HepG2 (cell line): ENCODE data around the gene EGFLAM. TPM values are rescaled to one million over a fixed set of nuclear protein-coding genes. Genes with fewer than 3 reads are reported as not detected.

ENCODE experiments used
- ATAC-seq: fragments of 200-7000 bp; cut with Tn5 transposase; 3 replicates; pipeline ENCODE4 v1.9.1; 2020; ENCODE audit warnings: mild to moderate bottlenecking, moderate library complexity
- BruUV-seq: library from RNA; stranded (reverse); fragments of 400-500 nt; replicated peaks from 2 replicates; lab custom pipeline; 2021; lab: Mats Ljungman, UMichigan
- CTCF ChIA-PET: fragments of 300-600 bp; formaldehyde crosslinking; extraction: SDS; loops from one replicate; lab custom pipeline; 2021; ENCODE audit warnings: low total read pairs, inconsistent platforms, low intra/inter-chr PET ratio; lab: Yijun Ruan, JAX
- POLR2A ChIA-PET: fragments of 350-600 bp; sonication (Branson Sonifier 250); formaldehyde crosslinking; loops from one replicate; lab custom pipeline; 2020; ENCODE audit warnings: antibody characterized with exemption, inconsistent platforms; lab: Yijun Ruan, JAX
- DNase-seq: peaks from one replicate; pipeline ENCODE4 v3.0.0-alpha.2; 2015; ENCODE audit warnings: low spot score
- FAIRE-seq: peaks from 3 replicates; lab custom pipeline; 2011; peaks lifted over from hg19 to GRCh38; lab: Jason Lieb, UNC
- H2AFZ ChIP-seq: one replicate; pipeline ENCODE4 v1.6.1; 2011; ENCODE audit warnings: low read length, inconsistent platforms
- H3K27ac ChIP-seq: fragments of 300-600 bp; 3 replicates; pipeline ENCODE4 v1.8.0; 2011; ENCODE audit warnings: mixed run types, mild to moderate bottlenecking, mixed read lengths, low read length, inconsistent platforms; ENCODE audit not compliant: insufficient read depth; ENCODE audit errors: extremely low read length
- H3K27me3 ChIP-seq, 2 experiments: fragments of 200-600 bp in 1 of 2; 2 replicates in 1 of 2; 3 replicates in 1 of 2; pipeline versions ENCODE4 v1.6.0 to v1.8.0; 2011; ENCODE audit warnings: low read length in 2 of 2, mild to moderate bottlenecking in 2 of 2, moderate library complexity in 2 of 2, inconsistent platforms in 1 of 2; ENCODE audit not compliant: insufficient read depth in 2 of 2, control insufficient read depth in 1 of 2
- H3K36me3 ChIP-seq, 2 experiments: fragments of 200-600 bp in 1 of 2; replicated peaks in 1 of 2; 2 replicates in 1 of 2; 3 replicates in 1 of 2; pipeline versions ENCODE4 v1.5.1 to v1.8.0; 2011; ENCODE audit warnings: low read length in 2 of 2, inconsistent platforms in 1 of 2; ENCODE audit not compliant: insufficient read depth in 2 of 2, control insufficient read depth in 1 of 2
- H3K4me1 ChIP-seq: 2 replicates; pipeline ENCODE4 v1.5.1; 2012; ENCODE audit warnings: low read length, inconsistent platforms; ENCODE audit not compliant: insufficient read depth
- H3K4me2 ChIP-seq: 2 replicates; pipeline ENCODE4 v1.6.0; 2011; ENCODE audit warnings: low read depth, low read length, inconsistent platforms
- H3K4me3 ChIP-seq, 3 experiments: fragments of 200-600 bp in 1 of 3; sonication (generic), shearing (Covaris generic) in 1 of 3; replicated peaks in 1 of 3; 2 replicates each; pipeline ENCODE4 v1.5.1; 2011 to 2016; ENCODE audit warnings: low read length in 3 of 3, inconsistent platforms in 2 of 3, low read depth in 2 of 3, mild to moderate bottlenecking in 2 of 3, control low read depth in 1 of 3, mixed read lengths in 1 of 3; ENCODE audit not compliant: insufficient read depth in 1 of 3
- H3K79me2 ChIP-seq: one replicate; pipeline ENCODE4 v1.6.1; 2011; ENCODE audit warnings: low read length, inconsistent platforms; ENCODE audit not compliant: insufficient read depth
- H3K9ac ChIP-seq: 2 replicates; pipeline ENCODE4 v1.6.0; 2011; ENCODE audit warnings: mild to moderate bottlenecking, low read depth, low read length, inconsistent platforms; ENCODE audit not compliant: insufficient read depth
- H3K9me3 ChIP-seq: 2 replicates; pipeline ENCODE4 v1.5.1; 2012; ENCODE audit warnings: mild to moderate bottlenecking, low read length
- H4K20me1 ChIP-seq: 2 replicates; pipeline ENCODE4 v1.6.0; 2011; ENCODE audit warnings: inconsistent platforms, mild to moderate bottlenecking, low read length, moderate library complexity; ENCODE audit not compliant: insufficient read depth
- CBX5 ChIP-seq: sonication (generic); formaldehyde crosslinking; IDR thresholded peaks from 2 replicates; pipeline ENCODE4 v1.4.0; 2020; ENCODE audit warnings: missing genetic modification reagents, borderline replicate concordance
- DMAP1 ChIP-seq: IDR thresholded peaks from 2 replicates; pipeline ENCODE4 v1.6.1; 2016
- ERF ChIP-seq: IDR thresholded peaks from 2 replicates; pipeline ENCODE4 v1.6.1; 2018; ENCODE audit warnings: missing biosample characterization, missing genetic modification reagents
- FOSL1 ChIP-seq: sonication (generic); formaldehyde crosslinking; IDR thresholded peaks from 2 replicates; pipeline ENCODE4 v1.9.0; 2021; ENCODE audit warnings: missing genetic modification reagents, borderline replicate concordance
- HMG20A ChIP-seq: IDR thresholded peaks from 2 replicates; pipeline ENCODE4 v1.6.1; 2016; ENCODE audit warnings: borderline replicate concordance
- MATR3 ChIP-seq: sonication (generic); formaldehyde crosslinking; IDR thresholded peaks from 2 replicates; pipeline ENCODE4 v1.4.0; 2020; ENCODE audit warnings: missing genetic modification reagents
- NFATC3 ChIP-seq: sonication (generic); formaldehyde crosslinking; IDR thresholded peaks from 2 replicates; pipeline ENCODE4 v1.5.1; 2020; ENCODE audit warnings: mild to moderate bottlenecking, missing genetic modification reagents
- RAD21 ChIP-seq: fragments of 450-650 bp; formaldehyde crosslinking; IDR thresholded peaks from 2 replicates; pipeline ENCODE4 v1.5.0; 2020; ENCODE audit warnings: mild to moderate bottlenecking
- SUZ12 ChIP-seq: fragments of 150-350 bp; IDR thresholded peaks from 2 replicates; pipeline ENCODE4 v1.6.1; 2014; ENCODE audit warnings: low read depth, low read length
- YEATS2 ChIP-seq: sonication (generic); formaldehyde crosslinking; IDR thresholded peaks from 2 replicates; pipeline ENCODE4 v1.4.0; 2020; ENCODE audit warnings: missing genetic modification reagents, borderline replicate concordance
- ZFP41 ChIP-seq: sonication (generic); formaldehyde crosslinking; IDR thresholded peaks from 2 replicates; pipeline ENCODE4 v1.4.0; 2020; ENCODE audit warnings: mild to moderate bottlenecking, missing genetic modification reagents, borderline replicate concordance
- ZNF225 ChIP-seq: sonication (generic); formaldehyde crosslinking; IDR thresholded peaks from 2 replicates; pipeline ENCODE4 v1.4.0; 2020; ENCODE audit warnings: mild to moderate bottlenecking, missing genetic modification reagents
- ZNF30 ChIP-seq: sonication (generic); formaldehyde crosslinking; IDR thresholded peaks from 2 replicates; pipeline ENCODE4 v1.5.0; 2020; ENCODE audit warnings: mild to moderate bottlenecking, missing genetic modification reagents
- ZNF451 ChIP-seq: sonication (generic); formaldehyde crosslinking; IDR thresholded peaks from 2 replicates; pipeline ENCODE4 v1.5.0; 2020; ENCODE audit warnings: mild to moderate bottlenecking, missing genetic modification reagents
- ZNF510 ChIP-seq: sonication (generic); formaldehyde crosslinking; IDR thresholded peaks from 2 replicates; pipeline ENCODE4 v1.4.0; 2020; ENCODE audit warnings: low read depth, mild to moderate bottlenecking, missing genetic modification reagents
- ZNF776 ChIP-seq: sonication (generic); formaldehyde crosslinking; IDR thresholded peaks from 2 replicates; pipeline ENCODE4 v1.4.0; 2020; ENCODE audit warnings: mild to moderate bottlenecking, missing genetic modification reagents
- WGBS: methylation state at CpG from one replicate; pipeline ENCODE4 v1.1.6; 2017; ENCODE audit warnings: low lambda C conversion rate; 5-methylcytosine and 5-hydroxymethylcytosine counted together
- in situ Hi-C: cut with HindIII; loops from 2 replicates; pipeline ENCODE4 v1.10.0; 2017; ENCODE audit warnings: low pct_unique_long_range_greater_than_20kb; ENCODE audit not compliant: extremely low pct_ligation_motif_present
- intact Hi-C: fragments of 100-400 bp; cut with micrococcal nuclease; formaldehyde crosslinking; loops from one replicate; pipeline ENCODE4 v1.10.0; 2022; ENCODE audit not compliant: unreplicated experiment
- polyA plus RNA-seq, 8 experiments: library from polyadenylated mRNA; depleted of rRNA in 3 of 8; stranded (reverse) in 7 of 8; unstranded in 1 of 8; fragments of >200 nt; fragmentation: Illumina TruSeq in 4 of 8; extraction: Trizol in 4 of 8; gene quantifications; 2 replicates each; pipeline versions ENCODE4 v1.2.1 to v1.2.3, GENCODE V29; 2011 to 2016; ENCODE audit warnings: low read depth in 4 of 8, missing spikeins in 1 of 8, mixed read lengths in 1 of 8; ENCODE audit not compliant: insufficient read depth in 1 of 8
- total RNA-seq, 5 experiments: library from RNA; depleted of rRNA; stranded (reverse); fragments of >200 nt; fragmentation: Illumina TruSeq; extraction: Trizol; gene quantifications; 2 replicates each; pipeline ENCODE4 v1.2.3, GENCODE V29; 2016; ENCODE audit warnings: low read depth in 1 of 5
- TF ChIP-seq, protein P1 (sequence below): sonication (generic); formaldehyde crosslinking; IDR thresholded peaks from 2 replicates; pipeline ENCODE4 v1.8.0; 2022; ENCODE audit warnings: mild to moderate bottlenecking, missing genetic modification reagents, borderline replicate concordance
- TF ChIP-seq, protein P2 (sequence below): sonication (generic); formaldehyde crosslinking; conservative IDR thresholded peaks from 2 replicates; pipeline ENCODE4 v1.8.1; 2023; ENCODE audit warnings: missing genetic modification reagents
- TF ChIP-seq, protein P3 (sequence below): sonication (generic); formaldehyde crosslinking; IDR thresholded peaks from 2 replicates; pipeline ENCODE4 v1.5.0; 2020; ENCODE audit warnings: mild to moderate bottlenecking, low read depth, missing genetic modification reagents, borderline replicate concordance
- TF ChIP-seq, protein P4 (sequence below): sonication (generic); formaldehyde crosslinking; IDR thresholded peaks from 2 replicates; pipeline ENCODE4 v1.8.1; 2022; ENCODE audit warnings: low read depth, mild to moderate bottlenecking, missing genetic modification reagents

Gene EGFLAM
- total and polyA plus RNA-seq, 2 of the 13 experiments (the other 11 are each of a cell fraction or from before 2014, with no cell fraction given) = not detected

DNA sequence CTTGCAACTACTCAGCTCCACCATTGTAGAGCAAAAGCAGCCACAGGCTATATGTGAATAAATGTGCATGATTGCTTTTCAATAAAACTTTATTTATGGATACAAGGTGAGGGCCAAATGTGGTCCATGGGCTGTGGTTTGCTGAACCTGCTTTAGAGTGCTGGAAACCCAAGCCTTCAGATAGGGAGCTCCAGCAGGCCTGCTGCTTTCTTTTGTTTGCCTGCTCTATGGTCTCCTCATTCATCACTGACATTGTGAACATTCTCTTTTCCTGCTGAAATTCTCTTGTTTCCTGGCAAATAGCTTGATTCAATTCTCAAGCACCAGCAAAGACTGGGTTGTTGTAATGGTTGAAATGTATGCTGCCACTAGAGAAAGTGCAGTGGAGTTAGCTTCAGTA is 26.0 kb downstream of the EGFLAM start (continued):
- TF ChIP-seq ERF (CRISPR knock-in tag) (no peak), ZNF451 (CRISPR knock-in tag) (no peak), ZFP41 (CRISPR knock-in tag) (no peak), HMG20A (CRISPR knock-in tag) (no peak)
- TF ChIP-seq, all 625 proteins: peak for 0

DNA sequence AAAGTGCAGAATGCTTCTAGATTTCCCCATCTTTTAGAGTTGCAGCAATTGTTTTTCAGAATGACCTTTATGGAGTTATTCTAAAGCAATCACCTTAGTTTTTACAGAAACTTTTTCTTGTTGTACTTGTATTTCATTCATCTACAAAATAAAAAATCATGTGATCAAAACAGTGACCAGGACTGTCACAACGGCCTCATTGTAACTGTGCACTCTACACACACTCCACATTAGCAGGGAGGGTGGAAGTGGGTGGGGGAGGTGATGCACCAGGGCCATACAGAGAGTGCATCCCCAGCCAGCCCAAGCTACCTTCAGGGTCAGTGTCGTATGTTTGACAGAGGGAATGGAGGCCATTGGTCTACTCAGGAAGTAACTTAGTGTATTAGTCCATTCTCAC is 26.9 kb downstream of the EGFLAM start:
- ATAC-seq (no peak), FAIRE-seq (no peak), DNase-seq (no peak)
- Histone ChIP-seq H2AFZ (no peak overlapping the region), H3K4me2 (no peak overlapping the region), H3K27me3 (peaks cover 0 to 3% of the 10 kb centered on the region in 2 experiments; a peak in 1 of 5 replicates), H3K27ac (no peak overlapping the region), H3K36me3 (no peaks in the 10 kb centered on the region), H3K9ac (no peak overlapping the region), H3K4me3 (no peak overlapping the region), H3K4me1 (no peaks in the 10 kb centered on the region), H3K79me2 (no peaks in the 10 kb centered on the region), H3K9me3 (no peaks in the 10 kb centered on the region), H4K20me1 (no peaks in the 10 kb centered on the region)
- intact Hi-C loops (no loop called here), in situ Hi-C loops (no loop called here)
- WGBS = 7% methylated on average over 2 of the region's 2 CpGs
- BruUV-seq = no TSS peak
- ChIA-PET POLR2A (no interaction called here), CTCF (no interaction called here)
- TF ChIP-seq RAD21 (CRISPR knock-in tag) (no peak), ZNF510 (CRISPR knock-in tag) (no peak), CBX5 (CRISPR knock-in tag) (no peak), DMAP1 (no peak), FOSL1 (CRISPR knock-in tag) (no peak), ZNF776 (CRISPR knock-in tag) (no peak), ZNF30 (CRISPR knock-in tag) (no peak), ZNF225 (CRISPR knock-in tag) (no peak), SUZ12 (no peak), NFATC3 (CRISPR knock-in tag) (no peak), YEATS2 (no peak), MATR3 (CRISPR knock-in tag) (no peak)
- TF ChIP-seq, protein P1, sequence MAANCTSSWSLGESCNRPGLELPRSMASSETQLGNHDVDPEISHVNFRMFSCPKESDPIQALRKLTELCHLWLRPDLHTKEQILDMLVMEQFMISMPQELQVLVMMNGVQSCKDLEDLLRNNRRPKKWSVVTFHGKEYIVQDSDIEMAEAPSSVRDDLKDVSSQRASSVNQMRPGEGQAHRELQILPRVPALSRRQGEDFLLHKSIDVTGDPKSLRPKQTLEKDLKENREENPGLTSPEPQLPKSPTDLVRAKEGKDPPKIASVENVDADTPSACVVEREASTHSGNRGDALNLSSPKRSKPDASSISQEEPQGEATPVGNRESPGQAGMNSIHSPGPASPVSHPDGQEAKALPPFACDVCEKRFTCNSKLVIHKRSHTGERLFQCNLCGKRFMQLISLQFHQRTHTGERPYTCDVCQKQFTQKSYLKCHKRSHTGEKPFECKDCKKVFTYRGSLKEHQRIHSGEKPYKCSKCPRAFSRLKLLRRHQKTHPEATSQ (CRISPR knock-in tag) = no peak
- TF ChIP-seq, protein P2, sequence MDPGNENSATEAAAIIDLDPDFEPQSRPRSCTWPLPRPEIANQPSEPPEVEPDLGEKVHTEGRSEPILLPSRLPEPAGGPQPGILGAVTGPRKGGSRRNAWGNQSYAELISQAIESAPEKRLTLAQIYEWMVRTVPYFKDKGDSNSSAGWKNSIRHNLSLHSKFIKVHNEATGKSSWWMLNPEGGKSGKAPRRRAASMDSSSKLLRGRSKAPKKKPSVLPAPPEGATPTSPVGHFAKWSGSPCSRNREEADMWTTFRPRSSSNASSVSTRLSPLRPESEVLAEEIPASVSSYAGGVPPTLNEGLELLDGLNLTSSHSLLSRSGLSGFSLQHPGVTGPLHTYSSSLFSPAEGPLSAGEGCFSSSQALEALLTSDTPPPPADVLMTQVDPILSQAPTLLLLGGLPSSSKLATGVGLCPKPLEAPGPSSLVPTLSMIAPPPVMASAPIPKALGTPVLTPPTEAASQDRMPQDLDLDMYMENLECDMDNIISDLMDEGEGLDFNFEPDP = no peak
- TF ChIP-seq, protein P3, sequence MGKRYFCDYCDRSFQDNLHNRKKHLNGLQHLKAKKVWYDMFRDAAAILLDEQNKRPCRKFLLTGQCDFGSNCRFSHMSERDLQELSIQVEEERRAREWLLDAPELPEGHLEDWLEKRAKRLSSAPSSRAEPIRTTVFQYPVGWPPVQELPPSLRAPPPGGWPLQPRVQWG (CRISPR knock-in tag) = no peak
- TF ChIP-seq, protein P4, sequence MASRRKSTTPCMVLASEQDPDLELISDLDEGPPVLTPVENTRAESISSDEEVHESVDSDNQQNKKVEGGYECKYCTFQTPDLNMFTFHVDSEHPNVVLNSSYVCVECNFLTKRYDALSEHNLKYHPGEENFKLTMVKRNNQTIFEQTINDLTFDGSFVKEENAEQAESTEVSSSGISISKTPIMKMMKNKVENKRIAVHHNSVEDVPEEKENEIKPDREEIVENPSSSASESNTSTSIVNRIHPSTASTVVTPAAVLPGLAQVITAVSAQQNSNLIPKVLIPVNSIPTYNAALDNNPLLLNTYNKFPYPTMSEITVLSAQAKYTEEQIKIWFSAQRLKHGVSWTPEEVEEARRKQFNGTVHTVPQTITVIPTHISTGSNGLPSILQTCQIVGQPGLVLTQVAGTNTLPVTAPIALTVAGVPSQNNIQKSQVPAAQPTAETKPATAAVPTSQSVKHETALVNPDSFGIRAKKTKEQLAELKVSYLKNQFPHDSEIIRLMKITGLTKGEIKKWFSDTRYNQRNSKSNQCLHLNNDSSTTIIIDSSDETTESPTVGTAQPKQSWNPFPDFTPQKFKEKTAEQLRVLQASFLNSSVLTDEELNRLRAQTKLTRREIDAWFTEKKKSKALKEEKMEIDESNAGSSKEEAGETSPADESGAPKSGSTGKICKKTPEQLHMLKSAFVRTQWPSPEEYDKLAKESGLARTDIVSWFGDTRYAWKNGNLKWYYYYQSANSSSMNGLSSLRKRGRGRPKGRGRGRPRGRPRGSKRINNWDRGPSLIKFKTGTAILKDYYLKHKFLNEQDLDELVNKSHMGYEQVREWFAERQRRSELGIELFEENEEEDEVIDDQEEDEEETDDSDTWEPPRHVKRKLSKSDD = no peak
